DMS114 treated with DMSO at 0.1 percent for 48 hours (cell line): ENCODE results near the gene RNF14.
A peak's percentile ranks its signal among the peaks of the same experiment; 100 is the strongest.
"Not testable (repeated sequence)": the region's sequence is repeated elsewhere in the genome, so short reads cannot be mapped to it uniquely, and the experiment has no call there.

Experiments
- DNase-seq: peaks from one replicate; lab custom pipeline; 2025; ENCODE audit not compliant: unreplicated experiment; lab: John Stamatoyannopoulos, UW

Gene RNF14

DNA sequence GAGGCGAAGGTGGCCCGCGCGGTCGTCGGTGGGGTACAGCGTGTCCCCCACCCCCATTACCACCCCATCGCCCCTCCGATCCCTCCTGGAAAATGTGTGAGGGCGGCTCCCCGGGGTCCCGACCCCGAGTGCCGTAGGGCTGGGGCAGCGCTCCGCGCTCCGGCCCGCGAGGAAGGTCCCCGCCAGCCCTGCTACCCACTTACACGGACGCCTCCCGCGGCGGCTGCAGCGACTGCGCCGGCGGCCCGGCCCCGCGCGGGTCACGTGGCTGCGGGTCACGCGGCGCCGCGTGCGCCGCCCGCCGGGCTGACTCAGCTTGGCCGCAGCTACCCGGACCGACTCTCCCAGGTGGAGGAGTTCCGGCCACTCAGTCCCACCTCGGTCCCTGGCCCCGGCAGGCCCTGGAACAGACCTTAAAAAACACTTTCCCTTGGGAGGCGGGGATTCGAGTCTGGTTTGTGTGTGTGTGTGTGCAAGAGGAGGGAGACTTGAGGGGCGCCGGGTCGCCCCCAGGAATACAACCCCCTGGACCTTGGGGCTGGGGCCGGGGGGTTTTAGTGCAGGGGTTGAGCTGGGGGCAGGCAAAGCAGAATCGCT, 44.0 kb downstream of the RNF14 start, which contains the start of gene GNPDA1:
Gene GNPDA1 (minus strand): TSS at position 236 of the 597 bp plus-strand sequence. CDS start 992 bp downstream, outside the sequence.
- no peak for DNase-seq

DNA sequence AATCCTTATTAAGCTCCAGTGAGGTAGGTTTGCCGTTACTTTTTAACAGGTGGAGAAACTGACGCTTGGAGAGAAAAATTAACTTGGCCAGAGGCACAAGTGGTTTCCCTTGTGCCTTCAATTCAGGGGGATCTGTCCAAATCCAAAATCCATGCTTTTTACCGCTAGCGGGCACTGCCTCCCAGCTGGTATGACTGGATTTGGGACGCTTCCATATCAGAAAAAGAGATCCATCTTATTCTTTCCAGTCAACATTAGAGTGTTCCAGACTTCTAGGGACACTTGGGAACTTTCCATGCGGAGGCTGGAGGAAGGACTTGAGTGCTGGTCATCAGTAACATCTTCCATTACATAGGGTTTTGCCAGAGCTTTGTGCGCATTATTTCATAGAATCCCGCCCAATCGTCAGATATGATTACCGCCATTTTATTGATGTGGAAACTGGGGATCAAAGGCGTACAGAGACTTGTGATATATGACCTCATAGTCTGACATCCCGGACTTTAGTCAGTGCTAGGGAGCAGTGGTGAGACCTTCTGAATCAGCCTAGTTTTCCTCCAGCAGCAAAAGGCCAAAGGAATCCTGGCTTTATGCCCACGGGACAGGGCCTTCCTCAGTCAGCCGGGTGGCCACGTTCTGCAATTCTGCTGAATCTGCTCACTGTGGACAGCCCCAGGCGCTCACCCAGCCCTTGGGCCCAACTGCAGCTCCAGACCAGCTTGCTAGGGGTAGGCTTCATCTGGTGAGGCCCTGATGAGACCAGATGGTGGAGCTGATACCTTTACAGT, 45.0 kb downstream of the RNF14 start:
- no peak for DNase-seq

DNA sequence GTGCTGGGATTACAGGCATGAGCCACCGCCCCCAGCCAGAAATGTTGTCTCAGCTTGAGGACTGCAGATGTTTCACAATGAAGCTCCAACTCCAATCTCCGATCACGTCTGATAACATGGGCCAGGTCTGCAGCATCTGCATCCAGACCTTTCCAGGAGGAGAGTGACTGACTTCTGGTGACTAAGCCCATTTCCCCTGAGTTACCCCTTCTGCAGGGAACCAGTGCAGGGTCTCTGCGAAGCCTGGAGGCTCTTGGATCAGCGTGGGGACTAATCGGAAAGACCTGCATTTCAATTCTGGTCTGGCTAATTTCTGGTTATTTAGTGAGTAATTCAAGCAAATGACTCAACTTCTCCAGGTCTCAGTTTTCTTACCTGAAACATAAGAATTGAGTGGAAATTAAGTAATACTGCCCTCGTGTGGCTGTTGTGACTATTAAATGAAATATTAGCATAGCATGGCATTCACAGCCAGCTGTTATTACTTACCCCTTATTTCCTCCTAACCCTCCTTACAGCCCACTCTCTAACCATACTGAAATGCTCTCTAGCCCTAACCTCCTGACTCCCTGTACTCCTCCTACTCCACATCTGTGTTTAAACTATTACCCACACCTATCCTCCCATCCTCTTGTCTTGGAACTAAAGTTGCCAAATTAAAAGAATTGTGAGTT, 46.1 kb downstream of the RNF14 start:
- peak; percentile 38 for DNase-seq

DNA sequence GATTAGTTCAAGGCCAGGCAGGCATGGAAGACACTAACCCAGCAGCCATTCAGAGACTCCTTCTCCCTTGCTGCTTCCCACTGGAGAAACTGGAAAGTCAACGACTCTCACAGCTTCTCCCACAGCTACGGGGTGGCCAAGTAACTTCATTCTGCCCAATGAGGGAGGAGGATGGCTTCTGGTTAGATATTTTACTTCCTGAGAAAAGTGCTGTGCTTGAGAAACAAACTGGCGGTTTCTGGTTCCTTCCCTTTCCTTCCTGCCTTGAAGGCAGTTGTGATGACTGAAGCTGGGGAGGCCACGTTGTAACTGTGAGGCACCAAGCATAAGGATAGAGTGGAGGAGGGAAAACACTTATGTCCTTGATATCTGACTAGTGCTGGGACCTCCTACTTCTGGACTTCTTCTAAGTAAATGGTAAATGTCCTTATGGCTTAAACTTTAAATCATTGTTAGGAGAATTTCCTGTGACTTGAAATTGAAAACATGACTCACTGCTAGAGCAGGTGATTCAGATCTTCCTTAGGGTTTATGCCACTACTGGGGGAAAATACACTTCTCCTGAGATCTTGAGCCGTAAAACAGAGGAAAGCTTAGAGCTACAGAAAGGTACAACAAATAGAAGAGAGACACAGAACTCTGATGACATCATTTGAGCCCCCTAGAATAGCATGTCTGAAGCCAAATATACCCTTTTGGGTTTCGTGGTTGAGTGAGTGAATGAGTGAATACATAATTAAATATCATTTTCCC, 47.1 kb downstream of the RNF14 start:
- no peak for DNase-seq

DNA sequence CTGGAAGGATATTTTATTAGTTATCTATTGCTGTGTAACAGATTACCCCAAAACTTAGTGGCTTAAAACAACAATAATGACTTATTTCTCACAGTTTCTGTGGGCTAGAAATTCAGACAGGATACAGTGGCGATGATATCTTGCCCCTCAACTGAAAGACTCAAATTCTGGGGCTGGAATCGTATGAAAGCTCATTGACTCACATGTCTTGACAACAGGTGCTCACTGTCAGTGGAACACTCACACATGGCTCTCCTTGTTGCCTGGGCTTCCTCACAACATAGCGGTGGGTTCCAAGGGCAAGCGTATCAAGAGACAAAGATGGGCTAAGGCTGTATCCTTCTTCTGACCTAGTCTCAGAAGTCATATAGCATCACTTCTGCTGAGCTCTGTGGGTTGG, 47.7 kb downstream of the RNF14 start:
- no peak for DNase-seq

DNA sequence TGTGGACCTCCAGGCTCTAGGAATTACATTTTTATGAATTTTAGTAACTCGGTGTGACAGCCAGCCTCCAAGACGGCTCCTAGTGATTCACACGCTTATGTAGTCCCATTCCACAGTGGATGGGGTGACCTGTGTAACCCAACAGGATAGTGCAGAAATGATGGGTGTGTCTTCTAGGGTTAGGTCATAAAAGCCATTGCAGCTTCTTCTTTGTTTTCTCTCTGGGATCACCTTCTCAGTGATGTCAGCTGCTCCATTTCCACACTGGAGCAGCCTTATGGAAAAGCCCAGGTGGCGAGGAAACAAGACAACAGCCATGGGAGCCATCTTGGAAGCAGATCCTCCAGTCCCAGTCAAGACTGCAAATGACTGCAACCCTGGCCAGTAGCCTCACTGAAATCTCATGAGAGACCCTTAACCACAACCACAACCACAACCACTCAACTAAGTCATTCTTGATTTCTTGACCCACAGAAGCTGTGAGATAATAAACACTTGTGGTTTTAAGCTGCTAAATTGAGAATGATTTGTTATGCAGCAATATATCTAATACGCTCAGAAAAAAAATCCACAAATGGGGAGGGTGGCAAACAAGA, 49.0 kb downstream of the RNF14 start:
- no peak for DNase-seq

DNA sequence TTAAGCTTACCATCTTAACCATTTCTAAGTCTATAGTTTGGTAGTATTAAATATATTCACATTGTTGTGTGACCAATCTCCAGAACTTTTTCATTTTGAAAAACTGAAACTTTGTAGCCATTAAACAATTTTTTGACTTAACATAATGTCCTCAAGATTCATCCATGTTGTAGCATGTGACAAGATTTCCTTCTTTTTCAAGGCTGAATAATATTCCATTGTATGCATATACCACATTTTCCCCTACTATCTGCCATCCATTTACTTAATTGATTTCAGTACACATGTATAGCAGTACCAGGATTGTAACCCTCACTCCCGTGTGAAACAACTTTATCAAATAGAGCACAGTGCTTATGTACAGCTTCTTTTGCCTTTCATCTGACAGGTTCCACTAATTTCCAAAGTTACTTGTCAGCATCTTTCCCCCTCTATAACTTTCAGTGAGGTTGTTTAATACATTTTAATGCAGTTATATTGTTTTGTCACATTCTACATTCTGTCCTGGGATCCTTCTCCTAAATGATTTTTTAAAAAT, 51.3 kb downstream of the RNF14 start:
- DNase-seq = no peak

DNA sequence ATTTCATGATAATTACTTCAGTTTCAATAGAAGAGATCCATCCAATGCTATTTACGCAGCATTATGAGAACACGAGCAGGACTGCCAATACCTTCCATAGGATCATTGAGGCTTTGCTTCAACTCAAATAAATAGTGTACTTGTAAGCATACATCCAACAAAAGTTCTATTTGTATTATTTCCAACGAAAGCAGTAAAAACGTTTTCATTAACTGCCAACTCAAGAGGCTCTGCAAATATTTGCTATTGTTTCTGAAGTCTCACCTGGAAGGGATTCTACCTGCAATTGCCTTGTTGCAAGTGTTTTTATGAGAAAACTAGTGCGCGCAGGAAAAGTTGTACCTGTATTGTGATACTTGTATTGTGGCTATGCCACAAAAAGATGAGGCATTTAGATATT, 54.9 kb downstream of the RNF14 start:
- DNase-seq = no peak

DNA sequence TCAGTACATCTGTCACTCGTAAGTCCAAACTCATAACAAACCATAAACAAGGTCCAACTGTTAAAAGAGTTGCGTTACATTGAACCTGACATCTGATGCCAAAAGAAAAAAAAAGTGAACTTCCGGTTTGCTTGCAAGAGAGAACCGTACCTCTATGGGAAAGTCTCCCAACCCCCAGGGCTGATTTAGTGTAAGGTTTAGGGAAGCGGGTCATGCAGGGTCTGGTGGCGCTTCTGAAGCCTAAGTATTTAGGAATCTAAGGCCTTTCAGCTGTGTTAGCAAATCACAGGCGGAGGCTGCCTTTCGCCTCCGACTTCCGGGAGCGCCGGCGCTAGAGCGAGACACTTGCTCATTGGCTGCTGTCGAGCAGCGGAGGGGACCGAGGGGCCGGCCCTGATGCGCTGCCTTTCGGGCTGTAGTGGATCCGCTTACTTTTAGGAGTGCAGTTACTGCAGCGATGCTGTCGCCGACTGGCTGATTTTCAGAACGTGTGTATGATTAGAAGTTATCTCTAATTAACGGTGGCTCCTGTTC, 55.9 kb downstream of the RNF14 start:
- peak; percentile 86 for DNase-seq

DNA sequence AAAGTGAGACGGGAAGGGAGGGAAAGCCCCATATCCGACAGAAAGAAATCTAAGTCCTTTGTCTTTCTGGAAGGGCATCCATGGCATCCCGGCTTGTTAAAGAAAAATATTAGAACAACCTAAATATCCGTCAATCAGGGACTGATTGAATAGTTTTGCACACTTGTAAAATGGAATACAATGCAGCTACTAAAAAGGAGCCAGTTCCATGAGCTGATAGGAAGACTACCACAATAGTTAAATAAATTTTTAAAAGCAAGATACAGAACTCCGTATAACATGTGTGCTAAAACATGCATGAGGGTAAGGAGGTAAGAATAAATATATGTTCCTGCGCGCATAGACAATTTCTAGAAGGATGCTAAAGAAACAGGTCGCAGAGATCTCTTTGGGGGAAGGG, 56.7 kb downstream of the RNF14 start:
- DNase-seq = no peak

DNA sequence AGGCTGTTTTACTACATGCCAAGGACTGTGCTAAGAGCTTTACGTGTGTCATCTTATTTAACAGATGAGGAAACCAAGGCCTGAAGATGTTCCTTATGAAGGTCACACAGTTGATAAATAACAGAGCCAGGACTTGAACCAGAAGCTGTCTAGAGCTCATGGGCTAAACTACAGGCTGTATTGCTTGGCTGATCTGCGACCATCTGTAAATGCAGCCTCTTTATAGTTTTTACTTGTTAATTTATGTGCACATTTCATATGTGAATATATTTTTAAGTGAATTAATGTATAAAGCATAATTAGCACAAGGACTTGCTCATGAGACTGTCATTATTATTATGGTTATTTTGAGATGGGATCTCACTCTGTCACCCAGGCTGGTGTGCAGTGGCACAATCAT, 63.2 kb downstream of the RNF14 start:
- DNase-seq = no peak

DNA sequence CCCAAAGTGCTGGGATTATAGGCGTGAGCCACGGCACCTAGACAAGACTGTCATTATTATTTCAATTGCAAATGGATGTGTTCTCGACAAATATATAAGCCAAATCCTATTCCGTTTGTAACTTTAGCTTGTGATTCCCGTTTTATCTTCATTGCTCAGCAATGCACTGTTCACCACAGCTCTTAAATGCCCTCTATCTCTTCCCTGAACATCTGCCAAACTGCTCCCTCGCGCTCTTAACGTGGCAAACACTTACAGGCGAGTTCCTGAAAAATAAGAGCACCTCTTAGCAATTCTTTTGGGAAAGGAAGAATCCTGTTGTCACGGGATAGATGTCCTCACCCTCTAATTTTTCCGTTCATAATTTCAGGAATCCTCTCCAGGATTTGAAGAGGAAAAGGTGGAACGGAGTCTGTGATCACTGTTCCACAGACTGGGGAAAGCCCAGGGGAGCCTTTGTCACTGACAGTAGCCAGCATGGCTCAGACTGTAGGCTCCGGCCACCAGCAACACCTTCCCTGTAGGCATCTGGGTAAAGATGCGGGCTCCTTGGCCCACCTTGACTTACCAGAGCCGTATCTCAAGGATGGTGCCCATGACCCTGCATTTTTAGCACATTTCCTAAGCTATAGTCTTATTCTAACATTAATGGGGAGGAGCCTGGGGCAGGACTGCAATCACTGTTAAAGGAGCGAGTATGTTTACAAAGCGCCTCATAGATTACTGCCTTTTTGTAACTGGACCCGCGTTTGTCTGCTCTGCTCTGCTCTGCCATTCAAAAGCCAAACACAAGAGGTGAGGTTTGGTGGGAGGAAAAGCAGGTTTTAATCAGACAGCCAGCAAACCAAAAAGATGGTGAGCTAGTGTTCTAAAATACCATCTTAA, 64.1 kb downstream of the RNF14 start:
- no peak for DNase-seq

DNA sequence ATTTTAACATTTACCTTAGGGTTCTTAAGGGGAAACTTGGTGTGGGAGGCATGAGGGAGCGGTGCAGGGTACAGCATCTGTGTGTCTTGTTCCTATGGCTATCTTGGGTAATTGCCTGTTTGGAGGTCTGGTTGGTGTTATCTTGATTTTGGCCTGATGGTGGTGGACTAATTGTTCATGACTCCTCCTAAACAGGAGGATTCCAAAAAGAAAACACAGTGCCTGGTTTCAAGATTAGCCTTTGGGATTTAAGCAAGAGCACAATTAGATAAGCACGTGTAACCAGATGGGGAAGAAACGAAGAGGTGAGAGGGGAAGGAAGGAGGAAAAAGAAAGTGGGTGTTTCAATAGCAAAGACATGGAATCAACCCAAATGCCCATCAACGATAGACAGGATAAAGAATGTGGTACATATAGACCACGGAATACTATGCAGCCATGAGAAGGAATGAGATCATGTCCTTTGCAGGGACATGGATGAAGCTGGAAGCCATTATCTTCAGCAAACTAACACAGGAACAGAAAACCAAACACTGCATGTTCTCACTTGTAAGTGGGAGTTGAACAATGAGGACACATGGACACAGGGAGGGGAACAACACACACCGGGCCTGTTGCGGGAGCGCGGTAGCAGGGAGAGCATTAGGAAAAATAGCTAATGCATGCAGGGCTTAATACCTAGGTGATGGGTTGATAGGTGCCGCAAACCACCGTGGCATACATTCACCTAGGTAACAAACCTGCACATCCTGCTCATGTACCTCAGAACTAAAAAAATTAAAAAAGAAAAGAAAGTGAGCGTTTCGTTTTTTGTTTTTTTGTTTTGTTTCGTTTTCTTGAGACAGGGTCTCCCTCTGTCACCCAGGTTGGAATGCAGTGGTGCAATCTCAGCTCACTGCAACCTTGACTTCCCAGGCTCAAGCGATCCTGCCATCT, 65.0 kb downstream of the RNF14 start:
- DNase-seq = not testable (repeated sequence)

DNA sequence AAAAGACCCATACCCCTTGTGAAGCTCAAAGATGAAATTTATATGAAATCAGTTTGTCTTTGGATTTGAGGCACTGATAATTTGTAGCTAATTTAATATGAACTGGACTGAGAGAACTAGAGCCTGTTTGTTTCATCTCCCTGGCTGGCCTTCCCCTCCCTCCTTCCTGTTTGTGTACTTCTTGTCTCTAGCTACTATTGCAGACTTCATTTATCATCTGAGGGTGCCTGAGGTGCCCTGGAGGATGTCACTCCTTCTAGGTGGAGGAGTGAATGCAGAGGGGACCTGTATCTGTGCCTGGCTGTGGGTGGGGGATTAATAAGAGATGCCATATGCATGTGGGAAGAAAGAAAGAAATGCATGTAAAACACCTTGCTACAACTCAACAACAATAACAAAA, 66.1 kb downstream of the RNF14 start:
- no peak for DNase-seq

DNA sequence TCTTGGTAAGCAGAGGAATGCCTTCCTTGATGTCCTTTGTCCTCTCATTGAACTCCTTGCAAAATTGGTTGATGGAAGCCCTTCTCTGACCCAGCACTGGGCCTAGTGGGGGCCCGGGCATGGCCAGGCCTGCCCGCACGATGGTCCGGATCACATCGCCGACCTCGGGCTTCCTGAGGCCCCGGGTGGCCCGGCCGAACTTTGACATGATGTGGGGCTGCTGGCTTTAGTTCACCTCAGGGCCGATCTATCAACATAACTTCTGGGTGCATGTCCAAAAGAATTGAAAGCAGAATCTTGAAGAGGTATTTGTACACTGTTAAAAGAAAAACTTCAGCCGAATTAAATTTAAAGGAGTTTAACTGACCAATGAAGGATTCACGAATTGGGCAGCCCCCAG, 68.0 kb downstream of the RNF14 start:
- DNase-seq = no peak

DNA sequence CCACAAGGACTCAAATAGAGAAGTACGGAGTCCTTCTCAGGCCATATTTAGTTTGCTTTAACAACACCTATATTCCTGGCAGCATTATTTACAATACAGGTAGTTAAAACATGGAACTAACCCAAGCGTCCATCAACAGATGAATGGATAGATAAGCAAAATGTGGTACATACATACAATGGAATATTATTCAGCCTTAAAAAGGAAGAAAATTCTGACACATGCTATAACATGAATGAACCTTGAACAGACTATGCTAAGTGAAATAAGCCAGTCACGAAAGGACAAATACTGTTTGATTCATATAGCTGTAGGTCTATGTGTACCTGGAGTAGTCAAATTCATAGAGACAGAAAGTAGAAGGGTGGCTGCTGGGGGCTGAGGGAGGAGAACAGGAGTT, 68.7 kb downstream of the RNF14 start:
- DNase-seq = not testable (repeated sequence)

DNA sequence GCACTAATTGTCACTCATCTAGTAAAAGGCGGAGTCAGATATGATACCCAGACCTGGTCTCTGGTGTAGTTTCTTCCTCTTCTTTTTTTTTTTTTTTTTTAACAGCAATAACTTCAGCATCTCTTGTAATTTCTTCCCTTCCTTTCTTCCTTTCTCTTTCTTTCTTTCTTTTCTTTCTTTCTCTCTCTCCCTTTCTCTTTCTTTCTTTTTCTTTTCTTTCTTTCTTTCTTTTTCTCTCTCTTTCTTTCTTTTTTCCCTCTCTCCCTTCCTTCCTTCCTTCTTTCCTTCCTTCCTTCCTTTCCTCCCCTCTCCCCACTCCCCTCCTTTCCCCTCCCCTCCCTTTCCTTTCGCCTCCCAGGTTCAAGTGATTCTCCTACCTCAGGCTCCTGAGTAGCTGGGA, 69.8 kb downstream of the RNF14 start:
- no peak for DNase-seq
